GM21619 (cell line): ENCODE data around the gene WDR45B.

Source experiments
- ATAC-seq: cut with Tn5 transposase; IDR thresholded peaks from one replicate; pipeline ENCODE4 v1.9.1; 2021; ENCODE audit not compliant: unreplicated experiment

The WDR45B gene

DNA sequence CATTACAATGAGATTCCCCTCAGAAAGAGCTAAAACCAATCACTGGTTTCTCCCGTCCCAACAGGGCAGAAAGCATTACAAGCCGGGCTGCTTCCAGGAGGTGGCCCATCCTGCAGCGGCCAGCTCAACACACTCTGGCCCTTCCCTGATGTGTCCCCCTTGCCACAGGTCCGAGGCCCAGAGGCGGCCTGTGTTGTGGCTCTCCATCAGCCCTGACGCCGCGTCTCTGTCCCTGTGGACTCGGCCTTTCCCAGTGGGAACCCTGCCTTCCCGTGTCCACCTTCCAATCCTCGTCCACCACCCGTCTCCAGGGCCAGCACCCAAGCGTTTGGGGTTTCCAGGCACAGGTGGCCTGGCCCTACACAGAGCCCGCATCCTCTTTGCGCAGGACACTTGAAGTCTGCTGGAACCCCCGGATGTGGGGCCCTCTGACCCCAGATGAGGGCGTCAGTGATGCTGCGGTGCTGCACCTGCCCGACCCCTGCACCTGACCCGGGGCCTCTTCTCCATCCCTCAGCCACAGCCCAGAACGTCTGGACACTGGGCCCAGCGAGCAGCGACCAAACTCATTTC, 29.2 kb upstream of the WDR45B start:
- no peak for ATAC-seq

DNA sequence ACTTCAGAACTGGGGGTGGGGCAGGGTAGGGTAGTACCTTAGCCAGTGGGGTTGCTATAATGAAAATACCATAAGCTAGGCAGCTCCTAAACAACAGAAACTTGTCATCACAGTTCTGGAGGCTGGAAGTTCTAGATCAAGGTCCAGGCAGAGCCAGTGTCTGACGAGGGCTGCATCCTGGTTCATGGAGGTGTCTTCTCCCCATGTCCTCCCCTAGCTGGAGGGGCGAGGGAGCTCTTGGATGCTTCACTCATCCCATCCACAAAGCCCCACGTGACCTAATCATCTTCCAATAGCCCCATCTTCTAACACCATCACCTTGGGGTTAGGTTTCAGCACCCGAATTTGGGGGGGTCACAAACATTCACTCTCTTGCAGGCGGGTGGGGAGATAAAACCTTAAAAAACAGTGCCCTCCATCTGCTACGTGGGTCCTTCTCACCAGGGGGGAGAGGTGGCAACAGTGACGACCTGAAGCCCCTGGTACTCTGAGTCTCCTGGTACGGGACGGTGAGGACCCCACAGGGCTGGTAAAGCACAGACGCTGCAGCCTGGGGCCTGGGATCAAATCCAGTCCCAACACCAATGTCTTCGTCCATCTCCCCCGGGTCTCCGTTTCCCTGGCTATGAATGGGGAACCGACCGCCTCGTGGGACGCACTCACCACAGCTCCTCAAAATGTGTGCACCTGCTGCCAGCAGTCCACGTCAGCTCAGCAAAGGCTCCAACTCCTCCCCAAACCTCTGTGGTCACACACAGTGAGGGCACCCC, 27.4 kb upstream of the WDR45B start:
- no peak for ATAC-seq

DNA sequence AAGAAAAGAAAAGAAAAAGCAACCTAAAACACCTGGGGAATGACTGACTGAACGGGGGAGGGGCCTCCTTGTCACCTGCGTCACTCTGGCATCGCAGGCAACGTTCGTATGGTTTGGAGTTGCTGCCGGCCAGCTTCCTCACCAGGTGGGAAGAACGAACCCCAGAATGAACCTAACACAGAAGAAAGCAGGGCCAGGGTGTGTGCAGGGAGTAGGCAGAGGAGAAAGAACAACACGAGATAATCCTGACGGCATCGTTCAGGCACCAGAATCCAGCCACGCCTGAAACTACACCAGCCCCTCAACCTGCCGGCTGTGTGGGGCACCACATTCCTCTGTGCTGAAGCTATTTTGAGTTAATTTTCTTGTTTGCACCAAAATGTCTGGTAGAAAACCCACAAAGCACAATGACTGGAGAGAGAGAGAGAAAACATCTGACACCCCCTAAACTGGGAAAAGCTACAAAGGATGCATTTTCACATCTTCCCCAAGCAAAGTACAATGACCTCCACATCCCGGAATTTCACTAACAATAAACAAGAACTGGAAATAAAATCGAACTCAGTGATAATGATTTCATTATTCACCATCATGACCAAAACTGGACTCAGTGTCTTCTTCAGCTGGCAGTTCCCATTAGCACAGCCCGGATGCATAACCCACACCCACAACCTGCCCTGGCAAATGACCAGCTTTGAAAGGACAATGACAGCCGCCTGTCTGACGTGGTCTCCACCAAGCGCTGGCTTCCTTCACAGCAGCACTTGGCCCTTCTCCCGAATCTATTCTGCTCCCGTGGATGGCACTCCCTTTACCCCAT, 26.6 kb upstream of the WDR45B start:
- no peak for ATAC-seq

DNA sequence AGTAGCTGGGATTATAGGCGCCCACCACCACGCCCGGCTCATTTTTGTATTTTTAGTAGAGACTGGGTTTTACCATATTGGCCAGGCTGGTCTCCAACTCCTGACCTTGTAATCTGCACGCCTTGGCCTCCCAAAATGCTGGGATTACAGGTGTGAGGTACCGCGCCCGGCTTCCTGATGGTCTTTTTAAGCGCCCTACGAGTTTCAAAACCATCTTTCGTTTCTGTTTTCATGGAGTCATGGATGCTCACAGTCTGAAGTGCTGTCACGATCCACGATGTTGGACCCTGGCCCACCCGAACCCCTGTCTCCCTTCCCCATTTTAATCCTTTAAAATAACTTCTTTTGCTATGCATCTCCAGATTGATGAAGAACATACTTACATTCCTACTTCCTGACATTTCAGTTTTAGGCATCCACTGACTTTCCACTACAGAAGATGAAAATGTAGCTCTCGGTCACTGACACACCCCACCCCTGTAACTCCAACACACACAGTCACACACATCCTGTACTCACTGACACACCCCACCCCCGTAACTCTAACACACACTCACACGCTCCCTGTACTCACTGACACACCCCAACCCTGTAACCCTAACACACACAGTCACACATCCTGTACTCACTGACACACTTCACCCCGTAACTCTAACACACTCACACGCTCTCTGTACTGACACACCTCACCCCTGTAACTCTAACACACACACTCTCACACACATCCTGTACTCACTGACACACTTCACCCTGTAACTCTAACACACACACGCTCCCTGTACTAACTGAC, 22.6 kb upstream of the WDR45B start:
- ATAC-seq = no peak

DNA sequence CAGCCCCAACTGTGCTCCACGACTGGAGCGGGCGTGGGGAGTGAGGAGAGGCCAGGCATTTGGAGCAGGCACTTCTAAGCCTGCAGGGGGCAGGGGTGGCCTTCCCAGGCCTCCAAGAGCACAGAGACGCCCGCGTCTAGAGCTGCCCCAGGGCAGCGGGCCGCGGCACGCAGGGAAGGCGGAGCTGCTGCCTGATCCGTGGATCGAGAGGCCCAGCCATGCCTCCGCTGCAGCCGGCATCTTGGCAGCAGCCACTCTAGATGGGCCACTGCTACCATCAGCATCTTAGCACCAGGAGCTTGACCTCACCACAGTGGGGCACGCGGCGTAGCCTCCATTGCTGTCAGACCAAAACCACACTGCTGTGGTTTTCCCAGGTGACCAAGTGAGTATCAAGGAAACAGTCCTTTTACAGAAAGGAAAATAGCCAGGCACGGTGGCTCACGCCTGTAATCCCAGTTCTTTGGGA, 20.4 kb upstream of the WDR45B start:
- no peak for ATAC-seq

DNA sequence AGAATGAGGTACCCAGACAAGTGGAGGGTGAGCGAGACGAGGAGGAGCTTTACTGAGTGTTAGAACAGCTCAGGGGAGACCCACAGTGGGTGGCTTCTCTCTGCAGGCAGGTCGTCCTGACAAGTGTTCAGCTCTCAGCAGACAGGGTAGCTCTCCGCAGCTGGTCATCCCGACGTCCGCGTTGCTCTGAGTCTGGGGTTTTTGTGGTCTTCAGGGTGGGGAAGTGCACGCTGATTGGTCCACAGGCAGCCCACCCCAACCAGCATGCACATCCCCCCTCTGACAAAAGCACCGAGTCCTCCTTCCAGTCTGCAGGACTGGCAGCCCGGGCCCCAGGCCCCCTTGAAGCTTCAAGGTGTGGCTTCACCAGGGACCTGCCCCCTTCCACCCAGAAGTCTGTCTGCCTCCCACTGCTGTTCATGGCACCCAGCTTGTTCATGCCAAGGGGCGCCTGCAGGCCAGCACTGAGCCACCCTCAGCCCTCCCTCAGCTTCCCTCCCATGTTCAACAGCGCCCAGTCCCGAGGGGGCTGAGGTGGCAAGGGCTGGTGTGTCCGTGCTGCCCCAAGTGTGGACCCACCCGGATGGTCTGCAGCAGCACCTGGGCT, 19.9 kb upstream of the WDR45B start:
- ATAC-seq = no peak

DNA sequence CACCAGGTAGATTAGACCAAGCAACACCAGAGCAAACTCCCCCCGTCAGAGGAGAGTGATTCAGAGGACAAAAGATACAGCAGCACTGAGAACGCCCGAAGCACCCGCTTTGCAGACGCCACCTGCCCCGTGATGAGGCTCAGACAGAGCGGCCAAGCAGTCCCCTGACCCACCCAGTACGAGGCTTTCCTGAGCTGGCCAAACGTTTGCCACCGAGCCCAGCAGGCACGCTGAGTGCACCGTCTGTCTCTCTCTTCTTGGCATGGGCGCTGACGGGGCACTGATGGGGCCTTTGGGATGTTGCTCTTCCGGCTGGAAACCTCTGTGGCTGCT, 19.4 kb upstream of the WDR45B start:
- no peak for ATAC-seq

DNA sequence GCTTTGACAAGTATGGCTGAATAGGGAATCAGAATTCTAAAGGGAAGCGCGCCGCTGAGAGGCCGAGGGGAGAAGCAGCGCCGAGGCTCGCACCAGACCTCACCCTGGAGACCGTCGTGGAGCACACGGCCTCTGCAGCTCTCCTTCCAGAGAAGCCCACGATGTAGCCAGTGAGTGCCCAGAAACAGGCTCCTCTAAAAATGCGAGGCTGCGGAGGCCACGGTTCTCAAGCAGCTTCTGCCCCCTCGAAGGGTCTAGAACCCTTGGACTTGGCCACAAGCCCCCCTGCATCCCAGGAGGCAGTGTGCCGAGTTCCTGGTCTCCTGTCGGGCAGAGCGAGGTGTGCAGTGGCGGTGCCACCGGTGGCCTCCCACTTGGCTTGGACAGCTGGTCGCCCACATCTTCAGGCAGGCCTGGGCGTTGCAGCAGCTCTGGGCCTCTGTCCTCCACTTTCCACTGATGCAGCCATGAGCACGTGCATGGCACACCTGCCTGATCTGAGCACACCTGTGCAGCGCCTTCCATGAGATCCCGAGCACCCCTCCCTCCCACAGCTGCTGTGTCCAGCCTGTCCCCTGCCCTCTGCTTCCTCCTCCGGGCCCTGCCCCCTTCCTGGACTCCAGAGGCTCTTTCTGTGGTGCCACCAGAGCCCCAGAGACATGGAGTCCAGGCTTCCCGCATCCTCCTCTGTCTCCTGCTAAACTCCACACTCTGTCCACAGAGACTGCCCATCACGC, 18.9 kb upstream of the WDR45B start:
- no peak for ATAC-seq

DNA sequence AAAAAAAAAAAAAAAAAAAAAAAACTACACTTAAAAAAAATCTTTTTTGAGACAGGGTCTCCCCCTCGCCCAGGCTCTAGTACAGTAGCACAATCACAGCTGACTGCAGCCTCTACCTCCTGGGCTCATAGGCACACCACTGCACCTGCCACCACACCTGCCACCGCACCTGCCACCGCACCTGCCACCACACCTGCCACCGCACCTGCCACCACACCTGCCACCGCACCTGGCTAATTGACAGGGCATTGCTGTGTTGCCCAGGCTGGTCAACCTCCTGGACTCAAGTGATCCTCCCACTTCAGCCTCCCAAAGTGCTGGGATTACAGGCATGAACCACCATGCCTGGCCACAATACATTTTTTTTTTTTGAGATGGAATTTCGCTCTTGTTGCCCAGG, 17.6 kb upstream of the WDR45B start:
- no peak for ATAC-seq

DNA sequence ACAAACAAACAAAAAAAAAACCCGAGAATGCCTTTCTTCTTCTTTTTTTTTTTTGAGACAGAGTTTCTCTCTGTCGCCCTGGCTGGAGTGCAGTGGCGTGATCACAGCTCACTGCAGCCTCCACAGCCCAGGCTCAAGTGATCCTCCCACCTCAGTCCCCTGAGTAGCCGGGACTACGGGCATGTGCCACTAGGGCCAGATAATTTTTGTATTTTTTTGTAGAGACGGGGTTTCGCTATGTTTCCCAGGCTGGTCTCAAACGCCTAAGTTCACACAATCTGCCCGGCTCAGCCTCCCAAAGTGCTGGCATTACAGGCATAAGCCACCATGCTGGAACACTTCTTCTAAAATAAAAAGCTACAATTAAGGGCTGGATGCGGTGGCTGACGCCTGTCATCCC, 17.0 kb upstream of the WDR45B start:
- no peak for ATAC-seq

DNA sequence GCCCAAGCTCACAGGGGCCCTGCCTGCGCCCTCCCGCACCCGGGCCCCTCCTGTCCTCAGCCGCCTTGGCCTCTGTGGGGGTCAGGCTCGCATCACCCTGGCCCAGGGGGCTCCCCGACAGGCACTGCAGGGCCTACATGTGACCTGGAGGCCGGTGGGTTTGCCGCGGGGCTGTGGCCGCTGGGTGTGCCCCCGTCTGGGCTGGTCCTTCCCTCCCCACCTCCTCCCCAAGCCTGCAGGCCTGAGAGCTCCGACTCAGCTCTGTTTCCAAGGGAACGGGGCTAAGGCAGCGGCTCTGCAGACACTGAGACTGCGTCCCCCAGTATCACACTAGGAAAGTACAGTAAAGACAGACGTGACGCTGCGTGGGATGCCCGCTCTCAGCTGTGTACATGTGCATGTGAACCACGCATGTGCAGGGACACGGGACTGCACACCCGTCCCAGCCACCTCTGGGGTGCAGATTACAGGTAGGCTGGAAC, 16.5 kb upstream of the WDR45B start:
- no peak for ATAC-seq

DNA sequence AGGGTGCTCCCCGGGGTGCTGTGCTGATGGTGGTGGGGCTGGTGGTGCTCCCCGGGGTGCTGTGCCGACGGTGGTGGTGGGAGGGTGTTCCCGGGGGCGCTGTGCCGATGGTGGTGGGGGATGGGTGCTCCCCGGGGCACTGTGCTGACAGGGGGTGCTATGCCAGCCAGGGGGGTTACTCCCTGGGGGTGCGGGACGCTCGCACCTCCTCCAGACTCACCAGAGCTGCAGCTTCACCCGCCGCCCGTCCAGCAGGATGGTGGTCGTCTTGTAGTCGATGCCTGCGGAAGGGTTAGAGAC, 16.0 kb upstream of the WDR45B start:
- no peak for ATAC-seq

DNA sequence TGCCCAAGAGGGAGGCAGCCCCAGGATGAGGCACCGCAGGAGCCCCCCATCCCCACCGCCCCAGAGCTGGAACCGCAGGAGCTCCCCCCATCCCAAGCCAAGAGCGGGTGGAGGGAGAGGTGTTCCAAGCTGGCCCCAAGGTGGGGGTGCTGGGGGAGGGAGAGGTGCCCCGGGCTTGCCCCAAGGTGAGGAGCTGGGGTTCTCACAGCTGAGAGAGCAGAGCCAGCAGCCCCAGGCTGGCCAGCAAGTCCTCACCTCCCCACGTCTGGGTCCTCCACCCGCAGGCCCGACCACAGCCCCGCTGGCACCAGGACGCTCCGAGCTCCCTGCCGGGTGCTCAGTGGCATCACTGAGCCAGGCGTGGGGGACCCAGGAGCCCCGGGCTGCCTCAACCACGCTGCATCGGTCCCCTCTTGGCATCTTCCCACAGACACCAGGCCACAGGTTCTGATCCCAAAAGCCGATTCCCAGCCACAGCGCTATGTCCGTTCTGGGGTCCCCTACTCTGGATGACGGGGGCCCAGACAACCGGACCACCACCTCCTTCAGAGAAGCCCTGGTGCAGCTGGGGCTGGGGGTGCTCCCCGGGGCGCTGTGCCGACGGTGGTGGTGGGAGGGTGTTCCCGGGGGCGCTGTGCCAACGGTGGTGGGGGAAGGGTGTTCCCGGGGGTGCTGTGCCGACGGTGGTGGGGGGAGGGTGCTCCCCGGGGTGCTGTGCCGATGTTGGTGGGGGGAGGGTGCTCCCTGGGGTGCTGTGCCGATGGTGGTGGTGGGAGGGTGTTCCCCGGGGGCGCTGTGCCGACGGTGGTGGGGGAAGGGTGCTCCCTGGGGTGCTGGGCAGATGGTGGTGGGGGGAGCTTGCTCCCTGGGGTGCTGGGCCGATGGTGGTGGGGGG, 15.4 kb upstream of the WDR45B start:
- no peak for ATAC-seq

DNA sequence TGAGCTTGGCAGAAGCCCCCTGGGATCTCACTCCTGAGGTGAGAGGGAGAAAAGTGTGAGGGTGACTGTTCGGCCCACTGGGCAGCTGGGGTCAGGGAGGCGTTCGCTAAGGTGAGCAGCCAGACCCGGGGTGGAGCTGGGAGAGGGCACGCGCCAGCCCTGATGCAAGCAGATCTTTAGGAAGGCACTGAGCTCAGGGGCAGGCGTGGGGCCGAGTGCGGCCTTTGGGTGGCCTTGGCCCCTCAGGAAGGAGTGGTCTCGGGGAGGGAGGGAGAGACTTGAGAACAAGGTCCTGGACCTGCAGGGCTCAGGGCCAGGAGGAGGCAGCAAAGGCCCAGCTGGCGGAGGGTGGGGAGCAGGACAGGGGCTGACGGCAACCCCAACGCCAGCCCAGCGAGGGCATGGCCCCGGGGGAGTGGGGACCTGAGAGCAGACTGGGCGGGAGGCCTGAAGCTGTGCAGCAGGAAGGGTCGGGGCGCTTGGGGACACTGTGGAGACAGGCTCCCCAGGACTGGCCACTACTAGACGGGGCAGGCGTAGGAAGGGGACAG, 14.5 kb upstream of the WDR45B start:
- ATAC-seq = no peak

DNA sequence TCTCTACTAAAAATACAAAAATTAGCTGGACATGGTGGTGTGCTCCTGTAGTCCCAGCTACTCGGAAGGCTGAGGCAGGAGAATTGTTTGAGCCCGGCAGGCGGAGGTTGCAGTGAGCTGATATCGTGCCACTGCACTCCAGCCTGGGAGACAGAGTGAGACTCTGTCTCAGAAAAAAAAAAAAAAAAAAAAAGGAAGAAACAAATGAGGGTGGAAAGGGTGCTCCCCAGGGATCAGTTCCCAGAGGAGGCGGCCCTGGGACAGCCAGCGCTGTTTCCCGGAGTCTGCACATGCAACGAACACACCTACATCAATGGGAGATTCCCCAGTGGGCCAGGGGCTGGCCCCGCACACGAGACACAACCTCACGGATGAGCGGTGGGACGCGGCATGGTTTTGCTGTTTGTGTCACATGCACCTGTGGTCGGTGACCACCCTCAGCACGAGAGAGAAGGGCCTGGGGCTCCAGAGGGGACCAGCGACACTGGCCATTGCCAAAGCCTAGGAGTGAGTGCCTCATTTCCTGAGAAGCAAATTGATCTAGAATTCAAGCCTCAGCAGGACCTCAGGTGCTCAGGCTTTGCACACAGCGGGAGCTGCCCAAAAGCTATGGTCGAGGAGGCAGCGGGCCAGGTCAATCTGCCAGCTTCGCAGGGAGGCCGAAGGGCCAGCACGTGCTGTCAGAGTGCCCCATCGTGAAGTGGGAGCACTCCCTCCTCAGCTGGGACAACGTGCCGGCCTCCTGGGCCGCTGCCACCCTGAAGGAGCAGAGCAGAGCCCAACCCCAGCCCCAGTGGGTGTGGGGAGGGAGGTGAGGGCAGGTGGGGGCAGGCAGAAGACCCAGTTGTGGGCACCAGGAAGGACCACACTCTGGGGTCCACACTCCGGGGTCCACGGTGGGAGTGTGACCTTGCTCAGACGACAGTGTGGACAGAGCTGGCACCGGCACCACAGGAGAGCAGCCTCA, 13.8 kb upstream of the WDR45B start:
- ATAC-seq = no peak

DNA sequence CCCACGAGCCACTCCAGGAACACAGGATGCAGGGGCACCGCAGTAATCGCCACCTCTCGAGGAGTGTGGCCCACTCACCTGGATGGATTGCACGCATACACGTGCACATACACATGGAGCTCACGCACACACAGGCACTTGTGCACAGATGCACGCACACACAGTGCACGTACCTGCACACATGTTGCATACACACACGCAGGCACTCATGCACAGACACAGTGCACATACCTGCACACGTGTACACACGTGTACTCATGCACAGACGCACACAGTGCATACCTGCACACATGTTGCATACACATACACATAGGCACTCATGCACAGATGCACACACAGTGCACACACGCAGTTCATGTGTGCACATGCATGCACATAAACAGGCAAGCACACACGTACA, 11.6 kb upstream of the WDR45B start:
- no peak for ATAC-seq

DNA sequence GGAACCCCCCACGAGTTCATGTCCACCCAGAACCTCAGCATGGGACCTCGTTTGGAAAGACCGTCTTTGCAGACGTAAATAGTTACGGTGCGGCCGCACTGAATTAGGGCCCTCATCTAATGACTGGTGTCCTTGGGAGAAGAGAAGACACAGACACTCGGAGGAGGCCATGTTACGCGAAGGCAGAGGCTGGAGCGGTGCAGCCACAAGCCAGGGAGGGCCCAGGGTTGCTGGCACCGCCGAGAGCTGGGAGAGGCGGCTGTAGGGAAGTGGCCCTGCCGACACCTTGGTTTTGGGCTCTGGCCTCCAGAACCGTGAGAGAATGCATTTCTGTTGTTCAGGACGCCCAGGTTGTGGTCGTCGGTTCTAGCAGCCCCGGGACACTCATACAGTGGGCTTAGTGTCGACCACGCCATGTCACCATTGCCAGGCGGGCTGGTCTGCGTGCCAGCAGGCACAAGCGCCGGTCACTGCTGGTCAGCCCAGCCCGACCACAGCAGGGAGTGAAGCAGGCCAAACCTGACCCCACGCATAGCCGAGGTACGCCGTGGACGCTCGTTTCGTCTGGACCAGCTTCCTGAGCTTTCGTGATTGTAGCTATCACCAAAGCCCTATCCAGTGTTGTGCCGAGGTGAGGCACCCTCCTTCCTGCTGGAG, 10.7 kb upstream of the WDR45B start:
- ATAC-seq = no peak
